ENCODE results near the gene CEP43. TPM values are rescaled to one million over a fixed set of nuclear protein-coding genes. Genes with fewer than 3 reads are reported as not detected.

Gene CEP43
- total RNA-seq, 1 donor from 2014 or later = 16.0 TPM

GRCh38 chr6:166988674-166989201 is 10.5 kb upstream of the CEP43 start:
- no peaks in the 10 kb centered on the region for H3K27me3 ChIP-seq (ENCODE audit: insufficient read depth, low read length)
- no peaks in the 10 kb centered on the region for H3K27me3 Mint-ChIP-seq (ENCODE audit: low read depth, unreplicated experiment)
- no peak overlapping the region for H3K4me3 Mint-ChIP-seq (ENCODE audit: unreplicated experiment)
- H2AFZ ChIP-seq (ENCODE audit: low read depth, low read length) = no peak overlapping the region
- H3K36me3 Mint-ChIP-seq (ENCODE audit: low read depth, unreplicated experiment) = no peaks in the 10 kb centered on the region
- H3K4me3 ChIP-seq (ENCODE audit: insufficient read depth, low read depth, low read length) = no peak overlapping the region
- no peak overlapping the region for H3K4me2 ChIP-seq (ENCODE audit: low read length)
- no peak for FAIRE-seq
- peaks cover 50% of the 10 kb centered on the region for H3K79me2 ChIP-seq (ENCODE audit: insufficient read depth, low read length)
- no peaks in the 10 kb centered on the region for H3K9me3 Mint-ChIP-seq (ENCODE audit: unreplicated experiment)
- H4K20me1 ChIP-seq (ENCODE audit: insufficient read depth, low read length) = no peaks in the 10 kb centered on the region
- no peak overlapping the region for H3K9ac ChIP-seq (ENCODE audit: low read length)
- no peak overlapping the region for H3K27ac ChIP-seq (ENCODE audit: low read depth, low read length)
- no peak overlapping the region for H3K27ac Mint-ChIP-seq (ENCODE audit: unreplicated experiment)
- H3K4me1 ChIP-seq (ENCODE audit: insufficient read depth, low read length) = no peaks in the 10 kb centered on the region
- H3K9me3 ChIP-seq (ENCODE audit: insufficient read depth, low read depth, low read length) = no peaks in the 10 kb centered on the region
- no peaks in the 10 kb centered on the region for H3K36me3 ChIP-seq (ENCODE audit: insufficient read depth, low read length)
- peak; percentile 26 for DNase-seq (ENCODE audit: low read depth)
- peaks cover 16% of the 10 kb centered on the region for H3K4me1 Mint-ChIP-seq (ENCODE audit: low read depth, unreplicated experiment)
- TF ChIP-seq CTCF (IDR thresholded peaks at IDR 0.05; ENCODE audit: insufficient read depth, low read depth, low read length) (no peak), EZH2 (IDR thresholded peaks at IDR 0.05; ENCODE audit: insufficient read depth, low read length) (no peak)

GRCh38 chr6:166989427-166990032 is 9.7 kb upstream of the CEP43 start:
- no peak overlapping the region for H3K4me2 ChIP-seq (ENCODE audit: low read length)
- TF ChIP-seq CTCF (IDR thresholded peaks at IDR 0.05; ENCODE audit: insufficient read depth, low read depth, low read length) (peak; percentile 31), EZH2 (IDR thresholded peaks at IDR 0.05; ENCODE audit: insufficient read depth, low read length) (no peak)
- no peaks in the 10 kb centered on the region for H3K36me3 Mint-ChIP-seq (ENCODE audit: low read depth, unreplicated experiment)
- H3K36me3 ChIP-seq (ENCODE audit: insufficient read depth, low read length) = no peaks in the 10 kb centered on the region
- no peak overlapping the region for H3K27ac ChIP-seq (ENCODE audit: low read depth, low read length)
- DNase-seq (ENCODE audit: low read depth) = no peak
- no peaks in the 10 kb centered on the region for H3K9me3 ChIP-seq (ENCODE audit: insufficient read depth, low read depth, low read length)
- H2AFZ ChIP-seq (ENCODE audit: low read depth, low read length) = no peak overlapping the region
- H3K9me3 Mint-ChIP-seq (ENCODE audit: unreplicated experiment) = no peaks in the 10 kb centered on the region
- H3K27me3 Mint-ChIP-seq (ENCODE audit: low read depth, unreplicated experiment) = no peaks in the 10 kb centered on the region
- H3K27ac Mint-ChIP-seq (ENCODE audit: unreplicated experiment) = no peak overlapping the region
- no peak for FAIRE-seq
- H3K79me2 ChIP-seq (ENCODE audit: insufficient read depth, low read length) = peaks cover 57% of the 10 kb centered on the region
- H3K4me1 Mint-ChIP-seq (ENCODE audit: low read depth, unreplicated experiment) = peaks cover 16% of the 10 kb centered on the region
- no peak overlapping the region for H3K4me3 Mint-ChIP-seq (ENCODE audit: unreplicated experiment)
- H4K20me1 ChIP-seq (ENCODE audit: insufficient read depth, low read length) = no peaks in the 10 kb centered on the region
- H3K27me3 ChIP-seq (ENCODE audit: insufficient read depth, low read length) = no peaks in the 10 kb centered on the region
- H3K4me1 ChIP-seq (ENCODE audit: insufficient read depth, low read length) = no peaks in the 10 kb centered on the region
- no peak overlapping the region for H3K4me3 ChIP-seq (ENCODE audit: insufficient read depth, low read depth, low read length)
- H3K9ac ChIP-seq (ENCODE audit: low read length) = no peak overlapping the region

DNA sequence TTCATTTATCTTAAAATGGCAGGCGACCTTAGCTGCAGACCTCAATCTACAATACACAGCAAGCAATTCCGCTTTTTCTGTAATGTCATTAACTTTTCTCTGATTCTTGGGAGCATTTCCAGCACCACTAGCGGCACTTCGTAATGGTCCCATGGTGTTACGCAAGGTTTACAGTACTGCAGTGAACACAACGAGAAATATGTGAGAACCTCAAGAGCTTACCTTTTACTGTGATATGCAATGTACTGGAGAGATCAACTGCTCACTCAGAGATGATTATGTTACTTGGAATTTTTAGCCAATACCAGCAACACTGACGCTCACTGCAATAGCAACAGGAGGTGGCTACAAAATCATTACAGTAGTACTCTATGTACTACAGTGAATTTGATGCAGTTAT is 2.8 kb upstream of the CEP43 start:
- Histone ChIP-seq H3K27me3 (ENCODE audit: insufficient read depth, low read length) (no peaks in the 10 kb centered on the region), H3K4me2 (ENCODE audit: low read length) (no peak overlapping the region), H3K79me2 (ENCODE audit: insufficient read depth, low read length) (peaks cover 83% of the 10 kb centered on the region), H3K27ac (ENCODE audit: low read depth, low read length) (no peak overlapping the region), H2AFZ (ENCODE audit: low read depth, low read length) (no peak overlapping the region), H3K36me3 (ENCODE audit: insufficient read depth, low read length) (no peaks in the 10 kb centered on the region), H3K4me3 (ENCODE audit: insufficient read depth, low read depth, low read length) (no peak overlapping the region), H3K9ac (ENCODE audit: low read length) (no peak overlapping the region), H3K9me3 (ENCODE audit: insufficient read depth, low read depth, low read length) (no peaks in the 10 kb centered on the region), H4K20me1 (ENCODE audit: insufficient read depth, low read length) (peaks cover 13% of the 10 kb centered on the region), H3K4me1 (ENCODE audit: insufficient read depth, low read length) (no peaks in the 10 kb centered on the region)
- FAIRE-seq = no peak
- no peak for TF ChIP-seq CTCF (IDR thresholded peaks at IDR 0.05; ENCODE audit: insufficient read depth, low read depth, low read length)
- no peak for TF ChIP-seq EZH2 (IDR thresholded peaks at IDR 0.05; ENCODE audit: insufficient read depth, low read length)
- H3K36me3 Mint-ChIP-seq (ENCODE audit: low read depth, unreplicated experiment) = no peaks in the 10 kb centered on the region
- H3K4me3 Mint-ChIP-seq (ENCODE audit: unreplicated experiment) = no peak overlapping the region
- peaks cover 12% of the 10 kb centered on the region for H3K4me1 Mint-ChIP-seq (ENCODE audit: low read depth, unreplicated experiment)
- peak; percentile 67 for DNase-seq (ENCODE audit: low read depth)
- no peak overlapping the region for H3K27ac Mint-ChIP-seq (ENCODE audit: unreplicated experiment)
- H3K27me3 Mint-ChIP-seq (ENCODE audit: low read depth, unreplicated experiment) = no peaks in the 10 kb centered on the region
- H3K9me3 Mint-ChIP-seq (ENCODE audit: unreplicated experiment) = no peaks in the 10 kb centered on the region
